ENCODE data around the gene HLA-C.
"Not testable (repeated sequence)": the region's sequence is repeated elsewhere in the genome, so short reads cannot be mapped to it uniquely, and the experiment has no call there.

HLA-C gene

DNA sequence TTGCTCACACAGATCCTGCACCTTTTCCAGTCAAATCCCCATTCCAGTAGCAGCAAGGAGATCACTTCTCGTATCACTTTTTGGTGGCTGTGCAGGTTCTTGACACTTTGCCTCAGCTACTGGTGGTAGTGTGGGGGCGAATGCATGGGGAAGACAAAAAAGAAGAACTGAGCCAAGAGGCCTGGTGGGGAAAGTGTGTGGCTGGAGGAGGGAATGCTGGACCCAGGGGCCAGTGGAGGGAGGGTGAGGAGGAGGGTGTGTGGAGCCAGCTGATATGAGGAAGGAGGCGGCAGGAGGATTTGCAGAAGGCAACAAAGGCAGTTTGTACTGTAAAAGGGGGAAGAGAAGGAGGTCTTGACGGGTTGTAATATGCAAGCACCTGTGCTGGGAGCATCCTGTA lies 15.7 kb upstream of the HLA-C start:
- Mint-ChIP-seq H3K36me3 (no peaks in the 10 kb centered on the region), H3K9me3 (no peaks in the 10 kb centered on the region), H3K4me1 (no peaks in the 10 kb centered on the region), H3K4me3 (no peak overlapping the region), H3K27ac (no peak overlapping the region)
- DNase-seq (ENCODE audit: low spot score in 2 of 2) (no peak), ATAC-seq (no peak)

DNA sequence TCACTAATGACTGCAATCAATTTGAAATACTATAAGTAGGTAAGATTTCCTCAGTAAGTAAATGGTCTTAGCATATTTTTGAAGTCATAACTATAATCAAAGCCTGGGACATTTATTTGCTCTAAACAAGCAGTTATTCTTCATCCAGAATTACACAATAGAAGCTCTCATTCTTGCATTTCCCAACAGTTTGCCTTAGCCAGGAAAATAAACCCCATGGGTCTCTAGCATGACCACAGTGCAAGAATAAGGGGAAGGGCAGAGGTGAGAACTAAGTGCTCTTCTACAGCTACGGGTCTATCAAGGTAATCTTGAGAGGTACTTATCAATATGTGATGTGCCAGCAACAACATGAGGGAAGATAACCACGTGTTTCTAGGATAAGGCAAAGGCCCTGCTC lies 14.1 kb upstream of the HLA-C start:
- Mint-ChIP-seq H3K36me3 (no peaks in the 10 kb centered on the region), H3K27ac (no peak overlapping the region), H3K4me1 (no peaks in the 10 kb centered on the region), H3K4me3 (no peak overlapping the region), H3K9me3 (no peaks in the 10 kb centered on the region)
- DNase-seq (ENCODE audit: low spot score in 2 of 2) = no peak
- no peak for ATAC-seq

DNA sequence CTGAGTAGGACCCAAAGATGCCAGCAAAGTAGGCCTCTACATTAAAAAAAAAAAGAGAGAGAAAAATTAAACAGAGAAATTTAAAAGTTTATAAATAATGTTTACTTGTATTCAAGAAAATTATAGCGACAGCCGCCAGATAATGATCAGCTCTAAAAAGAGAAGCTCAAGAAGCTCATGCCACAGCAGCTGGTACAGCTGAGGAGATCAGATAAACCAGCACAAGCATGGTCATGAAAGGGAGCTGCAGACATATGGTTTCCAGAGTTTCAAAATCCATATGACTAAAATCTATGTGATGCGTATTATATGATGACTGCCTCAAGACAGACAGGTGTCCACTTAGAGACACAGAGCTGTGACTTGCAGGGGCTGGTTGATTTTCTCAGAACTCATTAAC lies 13.6 kb upstream of the HLA-C start:
- DNase-seq (ENCODE audit: low spot score in 2 of 2) (no peak), ATAC-seq (no peak)
- no peak overlapping the region for H3K27ac Mint-ChIP-seq
- no peaks in the 10 kb centered on the region for H3K36me3 Mint-ChIP-seq
- H3K4me3 Mint-ChIP-seq = no peak overlapping the region
- H3K9me3 Mint-ChIP-seq = no peaks in the 10 kb centered on the region
- no peaks in the 10 kb centered on the region for H3K4me1 Mint-ChIP-seq

DNA sequence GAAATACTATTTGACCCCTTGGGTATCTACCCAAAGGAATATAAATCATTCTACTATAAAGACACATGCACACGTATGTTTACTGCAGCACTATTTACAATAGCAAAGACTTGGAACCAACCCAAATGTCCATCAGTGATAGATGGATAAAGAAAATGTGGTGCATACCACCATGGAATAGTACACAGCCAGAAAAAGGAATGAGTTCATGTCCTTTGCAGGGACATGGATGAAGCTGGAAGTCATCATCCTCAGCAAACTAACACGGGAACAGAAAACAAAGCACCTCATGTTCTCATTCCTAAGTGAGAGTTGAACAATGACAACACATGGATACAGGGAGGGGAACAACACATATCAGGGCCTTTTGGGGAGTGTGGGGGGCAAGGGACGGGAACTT lies 7.8 kb upstream of the HLA-C start:
- not testable (repeated sequence) for H3K36me3 Mint-ChIP-seq; DNase-seq (ENCODE audit: low spot score in 2 of 2); ATAC-seq; H3K27ac Mint-ChIP-seq; H3K4me3 Mint-ChIP-seq; H3K4me1 Mint-ChIP-seq; H3K9me3 Mint-ChIP-seq

DNA sequence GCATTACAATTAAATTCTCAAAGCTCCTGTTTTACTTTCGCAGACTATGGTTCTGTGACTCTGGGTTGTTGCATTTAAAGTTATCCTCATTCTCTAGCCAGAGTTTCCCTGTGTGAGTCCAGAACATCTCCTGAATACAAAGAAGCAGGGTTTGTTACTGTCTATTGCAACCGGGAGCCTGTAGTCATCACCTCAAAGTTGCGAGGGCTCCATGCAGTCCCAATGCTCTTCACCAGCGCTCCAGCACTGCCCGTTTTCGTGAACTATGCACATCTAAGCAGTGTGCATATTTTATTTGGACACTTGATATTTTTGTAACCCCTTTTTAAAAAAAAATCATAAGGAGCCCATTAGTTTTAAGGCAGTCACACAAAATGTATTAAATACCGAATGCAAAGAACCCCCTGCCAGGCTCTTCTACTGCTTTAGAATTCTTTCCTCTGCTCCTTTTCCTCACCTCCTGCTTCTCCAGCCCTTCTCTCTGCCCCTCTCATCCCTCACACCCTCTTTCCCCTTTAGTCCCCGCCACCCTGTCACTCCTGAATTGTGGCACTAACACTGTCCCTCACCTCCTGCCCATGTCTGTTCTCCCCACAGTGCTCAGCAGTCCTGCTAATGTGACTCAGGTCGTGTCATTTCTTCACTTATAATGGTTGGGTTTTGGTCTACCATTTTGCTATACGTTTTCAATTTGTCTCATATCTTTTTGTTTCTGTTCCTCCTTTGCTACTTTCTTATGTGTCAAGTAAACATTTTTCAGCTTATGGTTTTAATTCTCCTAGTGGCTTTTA lies 1.1 kb upstream of the HLA-C start:
- H3K4me1 Mint-ChIP-seq = peaks cover 64% of the 10 kb centered on the region
- ATAC-seq (peak; percentile 56), DNase-seq (ENCODE audit: low spot score in 2 of 2) (peak in 1 of 2 donors; percentile 66)

DNA sequence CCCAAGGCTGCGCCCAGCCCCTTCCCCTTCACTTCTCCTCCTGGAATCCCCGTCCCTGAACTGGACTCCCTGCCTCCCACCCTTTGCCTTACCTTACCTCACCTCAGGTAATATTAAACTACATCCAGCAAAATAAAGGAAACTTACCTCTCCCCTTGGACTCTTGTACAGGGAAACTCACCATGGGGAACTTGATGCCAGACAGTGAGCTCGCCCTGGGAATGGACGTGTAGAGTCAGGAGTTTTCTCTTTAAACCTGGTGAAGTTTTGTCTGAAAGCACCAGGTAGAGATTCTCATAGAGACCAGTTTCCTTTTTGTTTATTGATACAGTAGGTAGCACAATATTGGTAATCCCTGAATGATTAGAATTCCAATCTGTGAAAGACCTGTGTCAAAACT lies 544 bp upstream of the HLA-C start:
- peaks cover 70% of the 10 kb centered on the region for H3K4me1 Mint-ChIP-seq
- peak overlapping the region; percentile 95 for H3K4me3 Mint-ChIP-seq
- ATAC-seq (no peak), DNase-seq (ENCODE audit: low spot score in 2 of 2) (no peak)
- H3K27ac Mint-ChIP-seq = peak overlapping the region; percentile 99
- H3K36me3 Mint-ChIP-seq = peaks cover 58% of the 10 kb centered on the region
- H3K9me3 Mint-ChIP-seq = no peaks in the 10 kb centered on the region

More for the DNA sequence above, 1.1 kb upstream of the HLA-C start:
- peak overlapping the region; percentile 95 for H3K4me3 Mint-ChIP-seq
- H3K27ac Mint-ChIP-seq = peak overlapping the region; percentile 99
- no peaks in the 10 kb centered on the region for H3K9me3 Mint-ChIP-seq
- H3K36me3 Mint-ChIP-seq = peaks cover 52% of the 10 kb centered on the region

DNA sequence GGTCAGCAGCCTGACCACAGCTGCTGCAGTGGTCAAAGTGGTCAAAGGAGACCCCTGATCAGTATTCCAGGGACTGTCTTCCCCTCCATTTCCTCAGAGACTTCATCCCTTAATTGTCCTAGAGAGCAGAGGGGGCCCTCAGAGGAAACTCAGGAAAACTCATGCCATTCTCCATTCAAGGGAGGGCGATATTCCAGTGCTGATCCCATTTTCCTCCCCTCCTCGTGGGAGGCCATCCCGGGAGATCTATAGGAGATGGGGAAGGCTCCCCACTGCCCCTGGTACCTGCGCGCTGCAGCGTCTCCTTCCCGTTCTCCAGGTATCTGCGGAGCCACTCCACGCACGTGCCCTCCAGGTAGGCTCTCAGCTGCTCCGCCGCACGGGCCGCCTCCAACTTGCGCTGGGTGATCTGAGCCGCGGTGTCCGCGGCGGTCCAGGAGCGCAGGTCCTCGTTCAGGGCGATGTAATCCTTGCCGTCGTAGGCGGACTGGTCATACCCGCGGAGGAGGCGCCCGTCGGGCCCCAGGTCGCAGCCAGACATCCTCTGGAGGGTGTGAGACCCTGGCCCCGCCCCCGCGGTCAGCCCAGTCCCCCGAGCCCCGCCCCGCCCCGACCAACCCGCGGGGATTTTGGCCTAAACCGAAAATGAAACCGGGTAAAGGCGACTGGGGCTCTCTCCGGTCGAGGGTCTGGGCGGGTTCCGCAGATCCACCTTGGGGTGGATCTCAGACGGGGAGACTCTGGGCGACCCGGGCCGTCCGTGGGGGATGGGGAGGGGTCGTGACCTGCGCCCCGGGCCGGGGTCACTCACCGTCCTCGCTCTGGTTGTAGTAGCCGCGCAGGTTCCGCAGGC lies 878 bp downstream of the HLA-C start:
- H3K4me1 Mint-ChIP-seq = peaks cover 74% of the 10 kb centered on the region
- DNase-seq (ENCODE audit: low spot score in 2 of 2) (peak; percentile 69 to 83), ATAC-seq (peak; percentile 62)
- peak overlapping the region; percentile 99 for H3K27ac Mint-ChIP-seq
- no peaks in the 10 kb centered on the region for H3K9me3 Mint-ChIP-seq
- peak overlapping the region; percentile 95 for H3K4me3 Mint-ChIP-seq
- peaks cover 71% of the 10 kb centered on the region for H3K36me3 Mint-ChIP-seq

DNA sequence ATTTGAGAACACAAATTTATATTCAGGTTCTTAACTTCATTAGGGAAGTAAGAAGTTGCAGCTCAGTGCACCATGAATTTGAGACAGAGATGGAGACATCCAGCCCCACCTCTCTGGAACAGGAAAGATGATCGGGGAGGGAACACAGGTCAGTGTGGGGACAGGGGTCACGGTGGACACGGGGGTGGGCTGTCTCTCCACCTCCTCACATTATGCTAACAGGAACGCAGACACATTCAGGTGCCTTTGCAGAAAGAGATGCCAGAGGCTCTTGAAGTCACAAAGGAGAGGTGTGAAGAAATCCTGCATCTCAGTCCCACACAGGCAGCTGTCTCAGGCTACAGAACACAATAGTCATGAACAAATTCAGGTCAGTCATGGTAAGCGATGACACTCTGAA lies 3.1 kb downstream of the HLA-C start:
- peaks cover 78% of the 10 kb centered on the region for H3K36me3 Mint-ChIP-seq
- no peak for DNase-seq (ENCODE audit: low spot score in 2 of 2)
- H3K4me3 Mint-ChIP-seq = peak overlapping the region; percentile 95

DNA sequence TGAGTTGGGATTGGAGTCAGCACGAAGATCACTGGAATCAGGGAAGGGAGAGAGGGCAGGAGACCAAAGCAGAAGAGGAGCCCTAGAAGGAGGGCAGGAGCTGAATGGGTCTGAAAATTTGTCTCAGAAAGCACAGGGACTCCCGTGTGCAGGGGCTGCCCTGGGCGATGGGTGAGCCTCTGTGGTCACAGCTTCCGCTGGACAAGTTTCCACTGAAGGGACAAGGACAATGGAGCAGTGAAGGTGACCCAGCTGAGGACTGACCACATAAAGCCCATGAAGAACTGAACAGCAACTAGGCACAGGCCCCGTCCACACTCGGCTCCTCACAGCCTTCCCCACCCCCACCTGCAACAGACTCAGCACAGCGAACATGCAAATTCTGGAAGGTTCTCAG lies 3.5 kb downstream of the HLA-C start:
- ATAC-seq (no peak), DNase-seq (ENCODE audit: low spot score in 2 of 2) (no peak)
- Mint-ChIP-seq H3K27ac (peak overlapping the region; percentile 99), H3K4me1 (peaks cover 60% of the 10 kb centered on the region), H3K9me3 (peaks cover 3% of the 10 kb centered on the region), H3K36me3 (peaks cover 78% of the 10 kb centered on the region), H3K4me3 (peak overlapping the region; percentile 95)

More for the DNA sequence above, 3.1 kb downstream of the HLA-C start:
- peak overlapping the region; percentile 99 for H3K27ac Mint-ChIP-seq
- H3K9me3 Mint-ChIP-seq = no peaks in the 10 kb centered on the region
- peaks cover 65% of the 10 kb centered on the region for H3K4me1 Mint-ChIP-seq
- ATAC-seq = no peak

DNA sequence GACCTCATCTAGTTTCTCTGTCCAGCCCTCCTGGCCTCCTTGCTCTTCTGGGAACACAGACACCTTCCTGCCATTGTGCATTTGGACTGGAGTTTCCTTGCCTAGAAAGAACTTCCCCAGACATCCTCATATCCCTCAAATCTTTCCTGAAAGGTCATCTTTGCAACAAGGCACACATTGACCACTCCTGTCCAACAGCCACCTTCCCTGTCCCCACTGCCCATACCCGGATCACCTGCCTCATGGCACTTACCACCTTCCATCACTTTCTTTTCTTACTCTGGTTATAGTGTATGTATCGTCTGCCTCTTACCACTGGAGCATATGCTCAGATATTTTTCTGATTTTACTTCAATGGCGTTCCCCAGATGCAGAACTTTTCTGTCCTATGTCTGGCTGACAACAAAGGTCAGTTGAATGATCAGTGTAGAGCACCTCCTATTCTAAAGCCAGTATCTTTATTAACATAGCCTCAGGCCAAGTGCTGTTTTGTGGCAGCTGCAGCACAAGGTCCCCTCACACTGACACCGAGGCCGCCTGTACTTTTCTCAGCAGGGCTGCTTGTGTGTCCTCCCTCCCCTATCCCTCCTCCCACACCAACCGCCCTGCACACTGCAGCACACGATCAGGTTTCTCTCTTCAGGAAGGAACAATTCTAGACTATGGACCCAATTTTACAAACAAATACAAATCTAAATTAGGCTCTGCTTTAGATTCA lies 4.1 kb downstream of the HLA-C start:
- H3K36me3 Mint-ChIP-seq = peaks cover 74% of the 10 kb centered on the region
- H3K27ac Mint-ChIP-seq = peak overlapping the region; percentile 99
- DNase-seq (ENCODE audit: low spot score in 2 of 2) (no peak), ATAC-seq (no peak)
- peak overlapping the region; percentile 95 for H3K4me3 Mint-ChIP-seq
- H3K9me3 Mint-ChIP-seq = peaks cover 7% of the 10 kb centered on the region
- peaks cover 54% of the 10 kb centered on the region for H3K4me1 Mint-ChIP-seq

DNA sequence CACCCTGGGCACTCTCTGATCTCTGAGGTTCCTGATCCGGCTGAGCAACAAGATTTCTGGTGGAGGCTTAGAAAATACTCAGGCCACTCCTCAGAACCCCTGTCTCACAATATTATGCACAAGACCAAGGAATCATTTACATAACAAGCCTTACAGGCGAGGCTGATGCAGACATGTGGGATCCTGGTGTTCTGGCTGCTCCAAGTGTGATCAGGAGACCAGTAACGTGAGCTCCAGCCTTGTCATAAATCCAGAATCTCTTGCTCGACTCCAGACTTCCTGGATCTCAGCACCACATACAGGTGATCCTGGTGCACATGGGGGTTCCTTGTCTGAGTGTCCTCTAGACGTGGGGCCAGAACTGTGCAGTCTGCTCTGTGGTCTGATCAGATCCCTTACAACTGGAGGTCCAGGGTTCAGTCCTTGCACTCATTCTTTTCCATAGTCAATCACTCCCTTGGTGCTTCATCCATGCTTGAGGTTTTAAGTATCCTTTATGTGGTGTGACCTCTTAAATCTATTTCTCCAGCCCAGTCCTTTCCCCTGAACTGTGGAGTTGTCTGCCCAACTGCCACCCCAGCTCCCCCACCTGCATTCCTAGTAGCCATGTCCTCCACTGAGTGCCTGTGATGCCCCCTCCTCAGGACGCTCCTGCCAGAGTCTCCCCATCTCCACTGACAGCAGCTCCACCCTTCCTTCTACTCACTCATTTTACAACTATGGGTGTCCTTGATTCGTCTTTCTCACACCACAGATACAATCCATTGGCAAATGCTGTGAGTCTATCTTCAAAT lies 5.1 kb downstream of the HLA-C start:
- peak overlapping the region; percentile 99 for H3K27ac Mint-ChIP-seq
- peaks cover 13% of the 10 kb centered on the region for H3K9me3 Mint-ChIP-seq
- peaks cover 46% of the 10 kb centered on the region for H3K4me1 Mint-ChIP-seq
- H3K4me3 Mint-ChIP-seq = no peak overlapping the region
- DNase-seq (ENCODE audit: low spot score in 2 of 2) (peak in 1 of 2 donors; percentile 48), ATAC-seq (no peak)
- H3K36me3 Mint-ChIP-seq = peaks cover 64% of the 10 kb centered on the region

DNA sequence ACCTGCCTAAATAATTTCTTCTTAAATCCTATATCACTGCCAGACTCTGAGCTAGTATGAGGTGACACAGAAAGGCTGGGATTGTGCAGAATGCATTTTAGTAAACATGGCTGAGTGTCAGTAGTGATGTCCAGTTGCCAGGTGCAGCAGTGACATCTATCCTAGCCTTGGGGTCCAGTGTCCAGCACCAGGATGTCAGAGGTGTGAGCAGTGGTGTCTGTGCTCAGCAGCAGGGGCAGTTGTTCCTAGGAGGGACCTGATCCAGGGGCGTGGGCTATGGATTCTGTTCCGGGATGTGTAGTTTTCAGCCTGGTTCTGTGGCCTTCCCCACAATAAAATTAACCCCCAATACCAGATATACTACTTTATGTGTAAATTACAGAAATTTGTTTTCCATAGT lies 6.0 kb downstream of the HLA-C start:
- peak overlapping the region; percentile 32 for H3K27ac Mint-ChIP-seq
- H3K36me3 Mint-ChIP-seq = peaks cover 55% of the 10 kb centered on the region
- H3K4me3 Mint-ChIP-seq = no peak overlapping the region
- DNase-seq (ENCODE audit: low spot score in 2 of 2) (peak in 1 of 2 donors; percentile 36), ATAC-seq (peak; percentile 6)
- H3K9me3 Mint-ChIP-seq = peaks cover 17% of the 10 kb centered on the region
- peaks cover 43% of the 10 kb centered on the region for H3K4me1 Mint-ChIP-seq

DNA sequence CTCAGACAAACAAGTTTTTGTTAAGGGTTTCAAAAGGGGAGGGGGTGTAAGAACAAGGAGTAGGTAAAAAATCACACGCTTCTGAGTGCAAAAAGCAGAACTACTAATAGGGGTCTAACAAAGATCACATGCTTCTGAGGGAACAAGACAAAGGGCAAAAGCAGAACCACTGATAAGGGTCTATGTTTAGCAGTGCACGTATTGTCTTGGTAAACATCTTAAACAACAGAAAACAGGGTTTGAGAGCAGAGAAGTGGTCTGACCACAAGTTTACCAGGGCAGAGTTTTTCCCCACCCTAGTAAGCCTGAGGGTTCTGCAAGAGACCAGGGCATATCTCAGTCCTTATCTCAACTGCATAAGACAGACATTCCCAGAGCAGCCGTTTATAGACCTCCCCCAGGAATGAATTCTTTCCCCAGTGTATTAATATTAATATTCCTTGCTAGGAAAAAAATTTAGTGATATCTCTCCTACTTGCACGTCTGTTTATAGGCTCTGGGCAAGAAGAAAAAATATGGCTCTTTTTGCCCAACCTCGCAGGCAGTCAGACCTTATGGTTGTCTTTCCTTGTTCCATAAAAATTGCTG lies 8.5 kb downstream of the HLA-C start:
- Mint-ChIP-seq H3K4me1 (peaks cover 25% of the 10 kb centered on the region), H3K9me3 (peaks cover 17% of the 10 kb centered on the region), H3K36me3 (peaks cover 30% of the 10 kb centered on the region)
- not testable (repeated sequence) for ATAC-seq, H3K27ac Mint-ChIP-seq, H3K4me3 Mint-ChIP-seq
- peak in 1 of 2 donors; percentile 25 for DNase-seq (ENCODE audit: low spot score in 2 of 2)

DNA sequence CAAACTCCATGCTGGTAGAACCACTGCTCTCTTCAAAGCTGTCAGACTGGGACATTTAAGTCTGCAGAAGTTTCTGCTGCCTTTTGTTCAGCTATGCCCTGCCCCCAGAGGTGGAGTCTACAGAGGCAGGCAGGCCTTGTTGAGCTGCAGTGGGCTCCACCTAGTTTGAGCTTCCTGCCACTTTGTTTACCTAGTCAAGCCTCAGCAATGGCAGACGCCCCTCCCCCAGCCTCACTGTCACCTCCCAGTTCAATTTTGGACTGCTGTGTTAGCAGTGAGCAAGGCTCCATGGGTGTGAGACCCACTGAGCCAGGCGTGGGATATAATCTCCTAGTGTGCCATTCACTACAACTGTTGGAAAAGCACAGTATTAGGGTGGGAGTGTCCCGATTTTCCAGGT lies 11.9 kb downstream of the HLA-C start:
- H3K9me3 Mint-ChIP-seq = peaks cover 17% of the 10 kb centered on the region
- not testable (repeated sequence) for H3K4me3 Mint-ChIP-seq; H3K27ac Mint-ChIP-seq; ATAC-seq; H3K4me1 Mint-ChIP-seq; DNase-seq (ENCODE audit: low spot score in 2 of 2); H3K36me3 Mint-ChIP-seq

All from stimulated activated effector memory CD8-positive, alpha-beta T cell treated with anti-CD3 and anti-CD28 coated beads, Interleukin-12 subunit alpha, Interleukin-12 subunit beta, amount 100 ng/mL, for 72 hours (primary cell).